ENCODE measurements around the gene MOBP.

DNA sequence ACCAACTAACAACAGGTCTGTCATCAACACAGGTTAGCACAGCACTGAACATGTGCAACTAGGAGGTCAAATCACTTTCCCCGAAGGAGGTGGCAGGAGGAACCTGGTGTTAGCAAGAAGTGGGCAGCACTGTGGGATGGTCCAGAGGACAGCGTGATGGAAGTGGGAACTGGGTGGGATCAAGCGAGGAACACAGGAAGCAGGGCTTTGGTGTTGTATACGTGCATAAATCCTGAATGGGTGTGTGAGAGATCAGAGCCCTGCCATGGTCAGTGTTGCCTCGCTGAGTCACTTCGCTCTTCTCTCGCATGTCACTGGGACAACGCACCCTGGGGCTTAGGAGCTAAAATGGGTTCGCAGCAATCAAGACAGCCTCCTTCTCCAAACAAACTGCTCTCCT, 62.1 kb downstream of the MOBP start:
- TF ChIP-seq CTCF (conservative IDR thresholded peaks at IDR 0.05; ENCODE audit: low read depth, low read length) (no peak), EZH2 (IDR thresholded peaks at IDR 0.05; ENCODE audit: low read length, unreplicated experiment) (no peak), EZH2phosphoT487 (IDR thresholded peaks at IDR 0.05; ENCODE audit: borderline replicate concordance, low read length) (no peak)

All from PC-3 (cell line).